Activated naive CD4-positive, alpha-beta T cell treated with Interleukin-2 at 50 U/mL for 16 hours (primary cell): Measurements from ENCODE around the gene FGF7.
A peak's percentile ranks its signal among the peaks of the same experiment; 100 is the strongest.
"Not testable (repeated sequence)": the region's sequence is repeated elsewhere in the genome, so short reads cannot be mapped to it uniquely, and the experiment has no call there.

Experiments
- DNase-seq: peaks from one replicate; pipeline ENCODE4 v3.0.0-alpha.2; 2020

The FGF7 gene, protein sequence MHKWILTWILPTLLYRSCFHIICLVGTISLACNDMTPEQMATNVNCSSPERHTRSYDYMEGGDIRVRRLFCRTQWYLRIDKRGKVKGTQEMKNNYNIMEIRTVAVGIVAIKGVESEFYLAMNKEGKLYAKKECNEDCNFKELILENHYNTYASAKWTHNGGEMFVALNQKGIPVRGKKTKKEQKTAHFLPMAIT

DNA sequence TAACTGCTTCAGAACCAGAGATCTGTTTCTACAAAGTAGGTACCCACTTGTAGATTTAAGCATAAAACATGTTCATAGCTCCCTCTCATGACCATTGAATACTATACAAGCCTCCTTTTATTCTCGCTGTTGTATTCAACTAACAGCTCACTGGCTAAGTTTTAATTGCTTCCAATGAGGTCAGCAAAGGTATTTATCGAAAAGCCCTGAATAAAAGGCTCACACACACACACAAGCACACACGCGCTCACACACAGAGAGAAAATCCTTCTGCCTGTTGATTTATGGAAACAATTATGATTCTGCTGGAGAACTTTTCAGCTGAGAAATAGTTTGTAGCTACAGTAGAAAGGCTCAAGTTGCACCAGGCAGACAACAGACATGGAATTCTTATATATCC, at the start of gene FGF7:
FGF7 (plus strand) TSS at position 222 of the 400 bp plus-strand sequence. CDS start 1,056 bp downstream, outside the sequence.
- DNase-seq: no peak

DNA sequence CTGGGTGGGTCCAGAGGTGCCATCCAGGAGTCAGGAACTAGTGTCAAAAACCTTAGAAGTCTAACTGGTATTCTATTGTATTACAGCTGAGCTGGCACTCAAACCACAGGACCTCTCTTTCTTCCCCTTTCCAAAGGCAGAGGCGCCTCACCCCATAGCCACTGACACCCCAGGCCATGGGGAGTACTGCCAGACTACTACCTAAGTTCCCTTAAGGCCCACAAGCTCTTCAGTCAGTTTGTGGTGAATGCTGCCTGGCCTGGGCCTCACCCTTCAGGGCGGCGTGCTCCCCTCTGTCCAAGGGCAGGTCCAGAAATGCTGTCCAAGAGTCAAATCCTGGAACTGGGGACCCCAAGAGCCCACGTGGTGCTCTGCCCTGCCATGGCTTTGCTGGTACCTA, 43.0 kb upstream of the FGF7 start:
- DNase-seq: no peak

DNA sequence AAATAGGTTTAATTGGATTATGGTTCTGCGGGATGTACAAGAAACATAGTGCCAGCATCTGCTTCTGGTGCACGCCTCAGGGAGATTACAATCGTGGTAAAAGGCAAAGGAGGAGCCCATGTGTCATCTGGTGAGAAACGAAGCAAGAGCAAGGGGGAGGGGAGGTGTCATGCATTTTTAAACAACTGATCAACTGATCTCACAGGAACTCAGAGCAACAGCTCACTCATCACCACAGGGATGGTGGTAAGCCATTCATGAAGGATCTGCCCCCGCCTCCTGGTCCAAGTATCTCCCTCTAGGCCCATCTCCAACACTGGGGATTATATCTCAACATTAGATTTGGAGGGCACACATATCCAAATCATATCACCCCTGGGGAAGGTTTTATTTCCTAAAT, 42.1 kb upstream of the FGF7 start:
- DNase-seq: no peak

DNA sequence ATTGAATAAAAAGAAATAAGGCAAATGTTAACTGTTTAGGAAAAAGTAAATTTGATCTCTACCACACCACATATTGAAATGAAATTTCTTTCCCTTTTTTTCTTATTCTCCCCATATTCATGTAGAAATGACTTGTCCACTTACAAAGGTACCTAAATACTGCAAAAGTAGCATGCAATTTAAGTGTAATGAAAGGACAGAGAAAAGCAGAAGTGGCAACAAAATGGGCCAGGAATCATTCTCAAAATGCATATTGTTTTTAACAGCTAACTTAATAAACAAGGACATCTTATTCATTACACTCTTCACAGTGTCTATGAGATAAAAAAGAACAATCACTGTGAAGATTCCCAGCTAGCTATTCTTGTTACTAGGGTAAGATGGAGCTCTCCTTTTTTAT, 40.6 kb upstream of the FGF7 start:
- DNase-seq: no peak

DNA sequence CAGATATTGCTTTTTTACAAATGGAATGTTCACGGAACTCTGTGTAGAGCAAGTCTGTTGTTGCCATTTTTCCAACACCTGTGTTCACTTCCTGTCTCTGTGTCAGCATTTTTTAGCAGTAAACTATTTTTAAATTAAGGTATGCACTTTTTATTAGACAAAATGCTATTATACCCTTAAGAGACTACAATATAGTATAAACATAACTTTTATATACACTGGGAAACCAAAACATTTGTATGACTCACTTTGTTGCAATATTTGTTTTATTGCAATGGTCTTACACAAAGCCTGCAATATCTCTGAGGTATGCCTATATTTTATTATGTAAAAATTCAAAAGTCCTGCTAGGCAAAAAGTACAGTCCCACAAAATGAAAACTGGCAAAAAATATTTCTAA, 39.8 kb upstream of the FGF7 start:
- no peak for DNase-seq

DNA sequence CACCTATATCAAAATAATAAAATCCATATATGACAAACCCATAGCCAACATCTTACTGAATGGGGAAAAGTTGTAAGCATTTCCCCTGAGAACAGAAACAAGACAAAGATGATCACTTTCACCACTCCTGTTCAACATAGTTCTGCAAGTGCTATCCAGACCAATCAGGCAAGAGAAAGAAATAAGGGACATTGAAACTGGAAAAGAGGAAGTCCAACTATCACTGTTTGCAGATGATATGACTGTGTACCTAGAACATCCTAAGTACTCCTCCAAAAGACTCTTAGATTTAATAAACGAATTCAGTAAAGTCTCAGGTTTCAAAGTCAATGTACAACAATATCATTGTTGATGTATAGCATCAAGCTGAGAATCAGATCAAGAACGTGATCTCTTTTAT, 35.6 kb upstream of the FGF7 start:
- DNase-seq: no peak

DNA sequence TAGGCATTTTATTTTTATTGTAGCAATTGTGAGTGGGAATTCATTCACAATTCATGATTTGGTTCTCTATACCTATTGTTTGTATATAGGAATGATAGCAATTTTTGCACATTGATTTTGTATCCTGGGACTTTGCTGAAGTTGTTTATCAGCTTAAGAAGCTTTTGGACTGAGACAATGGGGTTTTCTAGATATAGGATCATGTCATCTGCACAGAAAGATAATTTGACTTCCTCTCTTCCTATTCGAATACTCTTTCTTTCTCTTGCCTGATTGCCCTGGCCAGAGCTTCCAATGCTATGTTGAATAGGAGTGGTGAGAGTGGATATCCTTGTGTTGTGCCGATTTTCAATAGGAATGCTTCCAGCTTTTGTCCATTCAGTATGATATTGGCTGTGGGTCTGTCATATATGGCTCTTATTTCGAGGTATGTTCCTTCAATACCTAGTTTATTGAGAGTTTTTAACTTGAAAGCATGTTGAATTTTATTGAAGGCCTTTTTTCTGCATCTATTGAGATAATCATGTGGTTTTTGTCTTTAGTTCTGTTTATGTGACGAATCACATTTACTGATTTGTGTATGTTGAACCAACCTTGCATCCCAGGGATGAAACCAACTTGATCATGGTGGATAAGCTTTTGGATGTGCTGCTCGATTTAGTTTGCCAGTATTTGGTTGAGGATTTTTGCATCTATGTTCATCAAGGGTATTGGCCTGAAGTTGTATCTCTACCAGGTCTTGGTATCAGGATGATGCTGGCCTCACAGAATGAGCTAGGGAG, 20.3 kb upstream of the FGF7 start:
- not testable (repeated sequence) for DNase-seq

DNA sequence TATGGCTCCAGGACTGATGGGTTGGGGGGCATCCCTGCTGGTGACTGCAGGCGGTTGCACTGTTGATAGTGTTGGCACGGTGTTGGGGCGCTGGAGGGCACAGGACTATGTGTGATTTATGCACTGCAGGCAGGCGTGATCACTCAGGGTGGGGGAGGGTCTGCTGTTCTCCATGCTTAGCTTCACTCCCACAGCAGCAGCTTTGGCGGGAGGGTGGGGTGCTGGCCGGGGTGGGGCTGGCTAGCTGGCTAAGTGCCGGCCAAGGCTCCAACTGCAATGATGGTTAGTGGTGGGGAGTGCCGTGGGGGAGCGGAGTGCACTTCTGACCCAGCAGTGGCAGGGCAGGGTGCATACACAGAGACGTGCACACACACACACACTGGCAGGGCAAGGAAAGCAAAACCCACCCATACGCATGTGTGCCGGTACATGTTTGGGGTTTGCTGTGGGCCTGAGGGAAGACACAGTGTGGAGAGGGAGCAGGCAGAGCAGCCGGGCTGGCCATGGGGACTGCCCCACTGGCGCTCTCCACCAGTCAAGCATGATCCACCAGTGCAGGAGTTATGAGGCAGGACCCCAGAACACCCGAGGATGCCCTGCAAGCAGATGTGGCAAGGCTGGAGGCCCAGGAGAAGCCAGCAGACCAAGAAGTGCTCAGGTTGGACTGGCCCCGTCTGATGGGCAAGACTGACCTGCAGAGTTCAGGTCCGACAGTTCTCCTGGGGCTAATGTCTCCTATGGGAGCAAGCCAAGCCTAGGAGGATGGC, 16.5 kb upstream of the FGF7 start:
- DNase-seq: no peak

DNA sequence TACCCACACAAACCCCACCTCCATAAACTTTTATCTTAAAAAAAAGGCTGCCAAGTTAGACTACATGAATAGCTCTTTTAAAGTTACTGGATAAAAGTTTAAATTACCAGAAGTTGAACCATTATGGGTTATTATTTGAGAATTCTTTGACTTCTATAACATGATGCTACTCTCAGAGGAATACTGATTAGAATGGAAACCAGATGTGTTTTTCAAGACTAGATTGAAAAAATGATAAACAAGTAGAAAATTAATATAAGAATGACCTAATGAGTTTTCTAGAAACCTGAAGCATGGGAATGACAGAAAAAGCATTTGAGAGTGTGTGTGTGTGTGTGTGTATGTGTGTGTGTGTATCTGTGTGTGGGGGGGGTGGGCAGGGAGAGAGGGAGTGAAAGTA, 12.4 kb upstream of the FGF7 start:
- DNase-seq: no peak

DNA sequence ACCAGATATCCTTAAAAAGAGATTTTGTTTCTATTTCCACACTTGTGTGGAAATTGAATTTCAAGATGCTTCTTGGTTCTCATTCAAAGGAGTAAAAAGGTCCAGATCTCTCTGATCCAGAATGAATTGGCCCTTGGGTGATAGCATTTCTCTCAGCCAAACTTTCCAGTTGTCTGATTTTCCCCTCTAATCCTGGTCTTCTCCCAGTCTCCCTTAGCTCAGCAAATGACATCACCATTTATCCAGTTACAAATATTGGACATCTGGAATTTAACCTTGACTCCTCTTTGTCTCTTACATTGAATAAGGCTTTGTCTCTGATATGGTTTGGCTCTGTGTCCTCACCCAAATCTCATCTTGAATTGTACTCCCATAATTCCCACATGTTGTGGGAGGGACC, 10.2 kb upstream of the FGF7 start:
- no peak for DNase-seq

DNA sequence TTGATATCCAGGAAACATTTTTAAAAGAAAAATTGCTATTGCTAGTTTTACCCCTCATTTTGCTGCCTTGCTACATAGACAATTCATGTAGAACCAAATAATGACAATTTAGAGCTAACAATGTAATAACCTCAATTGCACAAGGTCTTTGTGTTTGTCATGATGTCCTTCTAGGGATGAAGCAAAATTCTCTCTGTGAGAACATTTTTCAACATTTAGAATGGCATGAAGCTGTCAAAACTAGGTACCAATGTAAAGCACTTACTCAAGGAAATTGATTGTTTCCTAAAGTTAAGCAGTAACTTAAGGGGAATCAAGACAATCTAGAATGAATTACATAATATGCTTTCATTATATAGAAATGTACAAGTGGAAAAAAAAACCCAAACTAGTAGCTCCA, 7.9 kb upstream of the FGF7 start:
- no peak for DNase-seq

DNA sequence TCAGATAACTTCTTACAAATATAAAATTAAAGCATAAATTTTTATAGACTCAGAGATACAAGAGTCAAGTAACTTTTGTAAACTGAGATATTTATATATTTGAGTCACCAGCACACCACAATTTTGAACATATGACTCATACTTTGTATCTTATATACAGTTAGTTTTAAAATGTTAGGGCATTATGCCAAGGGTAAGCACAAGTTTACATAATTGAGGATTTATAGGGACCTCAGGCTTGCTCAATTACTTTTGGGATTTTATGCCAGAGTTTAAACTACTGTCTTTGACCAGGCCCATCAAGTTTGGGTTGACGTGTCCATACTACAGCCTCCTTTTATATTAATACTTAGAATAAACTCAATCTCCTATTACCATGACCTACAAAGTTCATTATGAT, 7.4 kb upstream of the FGF7 start:
- DNase-seq: no peak

DNA sequence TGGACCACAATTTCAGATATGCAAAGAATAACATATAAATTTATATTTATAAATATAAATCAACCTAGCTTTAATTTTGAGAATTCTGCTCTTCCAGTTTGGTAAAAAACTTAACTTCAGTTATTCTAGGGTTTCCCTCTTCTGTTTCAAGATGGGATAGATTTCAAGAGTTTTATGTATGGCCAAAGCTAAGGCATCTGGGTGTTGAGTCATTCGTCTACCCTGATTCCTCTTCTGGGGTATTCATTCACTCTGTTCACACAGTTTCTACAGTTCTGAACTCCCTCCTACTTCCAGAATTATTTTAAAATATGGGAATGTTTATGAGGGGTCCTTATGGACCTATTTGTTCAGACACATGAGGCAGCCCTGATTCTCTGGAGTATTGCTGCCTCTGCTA, 4.2 kb upstream of the FGF7 start:
- no peak for DNase-seq

DNA sequence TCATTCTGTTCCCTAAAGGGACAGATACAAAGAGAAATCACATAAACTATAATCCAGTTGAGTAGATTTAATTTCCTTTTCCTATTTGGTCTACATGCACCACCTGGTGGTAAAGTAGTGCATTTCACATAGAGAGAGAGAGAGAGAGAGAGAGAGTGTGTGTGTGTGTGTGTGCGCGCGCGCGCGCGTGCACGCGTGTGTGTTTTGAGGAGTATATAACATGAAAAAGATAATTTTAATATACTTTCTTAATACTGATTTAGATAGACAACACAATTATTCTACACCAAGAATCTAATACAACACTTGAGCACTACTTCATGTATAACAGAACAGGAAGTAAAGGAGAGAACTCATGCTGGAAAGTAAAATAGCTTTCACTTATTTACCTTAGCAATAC, 1.1 kb upstream of the FGF7 start:
- DNase-seq: peak; percentile 4

DNA sequence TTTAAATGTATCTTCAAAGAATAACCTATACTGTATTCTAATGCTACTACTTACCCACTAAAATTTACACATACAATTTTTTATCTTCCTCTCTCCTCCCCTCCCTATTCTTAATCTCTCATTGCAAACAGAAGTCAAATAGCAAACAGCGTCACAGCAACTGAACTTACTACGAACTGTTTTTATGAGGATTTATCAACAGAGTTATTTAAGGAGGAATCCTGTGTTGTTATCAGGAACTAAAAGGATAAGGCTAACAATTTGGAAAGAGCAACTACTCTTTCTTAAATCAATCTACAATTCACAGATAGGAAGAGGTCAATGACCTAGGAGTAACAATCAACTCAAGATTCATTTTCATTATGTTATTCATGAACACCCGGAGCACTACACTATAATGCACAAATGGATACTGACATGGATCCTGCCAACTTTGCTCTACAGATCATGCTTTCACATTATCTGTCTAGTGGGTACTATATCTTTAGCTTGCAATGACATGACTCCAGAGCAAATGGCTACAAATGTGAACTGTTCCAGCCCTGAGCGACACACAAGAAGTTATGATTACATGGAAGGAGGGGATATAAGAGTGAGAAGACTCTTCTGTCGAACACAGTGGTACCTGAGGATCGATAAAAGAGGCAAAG, 984 bp downstream of the FGF7 start:
- no peak for DNase-seq

DNA sequence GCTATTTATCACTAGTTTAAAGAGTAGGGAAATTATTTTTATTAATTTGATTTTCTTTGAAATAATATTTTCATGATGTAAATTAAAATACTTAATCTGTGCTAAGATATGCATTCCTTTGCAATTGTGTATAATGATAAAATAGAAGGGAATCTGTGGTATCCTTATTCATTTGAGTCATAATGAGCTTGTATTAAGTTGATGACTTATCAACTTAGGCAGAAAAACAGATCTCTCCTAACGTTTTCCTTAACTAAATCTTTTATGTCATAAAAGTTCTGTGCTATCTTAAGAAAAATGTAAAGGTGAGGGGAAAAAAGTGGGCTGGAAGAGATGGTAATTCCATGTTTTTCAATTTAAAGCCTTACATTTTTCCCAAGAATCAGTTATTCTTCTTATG, 1.9 kb downstream of the FGF7 start:
- DNase-seq: no peak

DNA sequence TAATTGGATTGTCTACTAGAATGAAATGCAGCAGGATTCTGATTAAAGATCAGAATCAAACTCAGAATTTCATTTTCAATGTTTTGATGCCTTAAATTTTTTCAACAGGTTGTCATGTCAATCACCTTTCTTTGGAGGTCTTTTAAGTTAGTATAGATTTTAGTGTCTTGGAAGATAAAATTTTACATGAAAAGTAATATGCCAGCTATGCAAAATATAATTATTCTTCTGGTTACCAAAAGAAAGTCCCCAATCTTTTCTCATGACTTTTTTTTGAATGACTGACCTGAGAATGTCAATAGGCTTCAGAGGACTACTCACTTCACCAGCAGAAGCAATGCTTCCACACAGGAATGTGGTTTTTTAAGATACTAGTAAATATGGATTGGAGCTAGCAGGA, 4.3 kb downstream of the FGF7 start:
- no peak for DNase-seq

DNA sequence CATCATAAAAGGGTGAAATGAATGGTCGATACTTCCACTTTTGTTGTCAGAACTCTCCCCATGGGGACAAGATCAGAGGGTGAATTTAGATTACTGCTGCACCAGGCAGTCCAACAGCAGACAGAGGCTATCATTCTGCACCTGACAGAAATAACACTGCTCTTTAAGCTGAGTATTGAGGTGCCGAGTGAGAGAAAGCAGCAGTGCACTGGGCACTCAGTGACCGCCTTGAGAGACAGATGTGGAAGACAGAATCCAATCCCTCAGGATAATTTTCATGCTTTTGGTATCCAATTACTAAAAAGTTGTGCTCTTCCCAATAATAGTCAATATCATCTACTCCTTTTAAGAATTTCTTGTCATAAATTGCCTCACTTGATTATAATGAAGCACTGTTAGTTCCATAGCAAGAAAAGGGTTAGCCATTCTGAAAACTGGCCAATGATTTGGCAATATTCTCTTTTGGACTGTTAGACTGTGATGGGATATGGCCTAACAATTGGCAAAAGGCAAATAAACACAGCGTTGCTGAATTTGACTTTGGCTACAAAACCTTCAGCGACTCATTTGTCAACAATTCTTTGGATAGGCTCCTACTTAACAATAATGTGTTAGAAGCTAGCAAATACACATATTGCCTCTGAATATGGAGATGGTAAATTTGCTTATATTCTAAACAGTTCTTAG, 5.5 kb downstream of the FGF7 start:
- no peak for DNase-seq

DNA sequence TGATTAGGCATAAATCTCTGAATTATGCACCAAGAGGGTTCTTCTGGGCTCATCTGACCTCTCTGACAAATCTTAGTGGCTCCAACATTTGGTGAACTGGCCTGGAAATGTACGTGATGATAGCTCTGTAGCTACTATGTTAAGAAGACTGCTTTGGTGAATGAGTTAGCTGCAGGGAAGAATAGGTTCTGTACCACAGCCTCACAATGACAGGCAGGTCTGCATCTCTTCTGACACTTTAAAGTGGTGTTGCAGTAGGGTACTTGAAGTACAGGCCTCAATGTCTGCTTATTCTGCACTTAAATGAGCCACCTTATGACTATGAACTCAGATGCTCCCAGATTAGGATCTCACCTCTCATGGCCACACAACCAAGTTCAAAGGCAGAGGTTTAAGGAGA, 7.0 kb downstream of the FGF7 start:
- no peak for DNase-seq

DNA sequence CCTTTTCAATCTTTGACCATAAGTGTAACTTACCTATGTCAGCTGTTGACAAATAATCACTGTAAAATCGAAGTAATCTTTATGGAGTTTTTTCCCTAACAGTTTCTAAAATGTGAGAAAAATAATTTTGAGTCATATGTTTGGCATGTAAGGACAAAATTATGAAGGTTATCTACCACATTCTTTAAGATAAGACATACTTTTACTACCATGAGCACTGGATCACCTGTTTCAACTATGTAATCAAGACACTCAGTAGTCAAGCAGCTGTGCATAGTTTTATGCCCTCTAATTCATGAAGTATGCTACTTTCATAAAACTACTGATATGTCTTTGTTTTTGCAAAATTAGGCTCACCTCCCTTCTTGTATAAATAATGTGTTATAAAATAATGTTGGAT, 12.1 kb downstream of the FGF7 start:
- no peak for DNase-seq

DNA sequence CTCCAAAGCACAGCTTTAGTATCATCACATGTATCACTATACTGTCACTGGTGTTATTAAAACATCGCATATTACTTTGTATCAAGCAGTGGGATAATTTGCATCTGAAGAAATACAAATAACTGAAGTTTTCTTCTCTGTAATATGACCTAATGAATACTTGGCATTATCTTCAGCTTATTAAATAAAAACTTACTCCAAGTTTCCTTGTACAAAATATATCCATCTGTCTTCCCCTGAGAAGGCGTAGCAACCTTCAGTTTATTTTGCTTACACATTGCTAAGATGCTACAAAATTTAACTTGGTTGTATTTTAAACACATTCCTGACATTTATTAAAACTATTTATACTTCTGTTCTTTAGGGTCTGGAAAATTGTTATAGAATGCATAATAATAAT, 13.7 kb downstream of the FGF7 start:
- DNase-seq: no peak

DNA sequence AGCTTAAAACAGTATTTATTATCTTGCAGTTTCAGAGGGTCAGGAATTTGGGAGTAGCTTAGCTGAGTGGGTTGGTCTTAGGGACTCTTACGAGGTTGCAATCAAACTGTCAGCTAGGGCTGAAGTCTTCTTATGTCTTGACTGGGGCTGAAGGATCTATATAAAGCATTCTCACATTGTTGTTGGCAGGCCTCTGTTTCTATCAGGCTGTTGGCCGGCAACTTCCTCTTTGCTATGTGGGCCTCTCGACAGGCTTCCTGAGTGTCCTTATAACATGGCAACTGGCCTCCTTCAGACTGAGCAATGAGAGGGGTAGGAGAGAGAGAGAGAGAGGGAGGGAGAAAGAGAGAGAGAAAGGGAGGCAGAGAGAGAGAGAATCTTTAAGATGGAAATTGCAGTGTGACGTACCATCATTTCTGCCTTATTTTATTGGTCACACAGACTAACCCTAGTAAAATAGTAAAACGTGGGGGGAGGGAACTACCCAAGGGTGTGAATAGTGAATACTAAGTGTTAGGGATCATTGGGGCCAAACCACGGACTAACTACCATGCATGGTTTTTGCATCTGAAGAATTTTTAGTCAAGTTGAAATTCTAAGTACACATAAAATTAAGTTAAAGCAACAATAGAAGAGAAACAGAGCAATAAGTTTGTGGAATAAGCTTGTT, 16.1 kb downstream of the FGF7 start:
- DNase-seq: no peak
